ENCODE data around the gene NLN.

Gene NLN

GRCh38 chr5:65749221-65749844, 27.3 kb downstream of the NLN start:
- H3K4me3 ChIP-seq (ENCODE audit: control insufficient read depth, low read depth, low read length) = no peak overlapping the region
- no peak for DNase-seq (ENCODE audit: low read depth)
- TF ChIP-seq CTCF (IDR thresholded peaks at IDR 0.05; ENCODE audit: control insufficient read depth, insufficient read depth, low read depth, low read length, missing control alignments) = no peak

- no peak overlapping the region for H3K4me3 ChIP-seq (ENCODE audit: control insufficient read depth, low read depth, low read length)
- no peak for DNase-seq (ENCODE audit: low read depth)
- TF ChIP-seq CTCF (IDR thresholded peaks at IDR 0.05; ENCODE audit: control insufficient read depth, insufficient read depth, low read depth, low read length, missing control alignments) = no peak
These were observed 28.0 kb downstream of the NLN start for GRCh38 chr5:65749956-65750355.

GRCh38 chr5:65750938-65751337, 28.9 kb downstream of the NLN start:
- no peak for TF ChIP-seq CTCF (IDR thresholded peaks at IDR 0.05; ENCODE audit: control insufficient read depth, insufficient read depth, low read depth, low read length, missing control alignments)
- no peak overlapping the region for H3K4me3 ChIP-seq (ENCODE audit: control insufficient read depth, low read depth, low read length)
- DNase-seq (ENCODE audit: low read depth) = no peak

GRCh38 chr5:65753189-65753588, 31.2 kb downstream of the NLN start:
- no peak for TF ChIP-seq CTCF (IDR thresholded peaks at IDR 0.05; ENCODE audit: control insufficient read depth, insufficient read depth, low read depth, low read length, missing control alignments)
- no peak overlapping the region for H3K4me3 ChIP-seq (ENCODE audit: control insufficient read depth, low read depth, low read length)
- no peak for DNase-seq (ENCODE audit: low read depth)

GRCh38 chr5:65758546-65759144, 36.6 kb downstream of the NLN start:
- H3K4me3 ChIP-seq (ENCODE audit: control insufficient read depth, low read depth, low read length) = no peak overlapping the region
- no peak for DNase-seq (ENCODE audit: low read depth)
- no peak for TF ChIP-seq CTCF (IDR thresholded peaks at IDR 0.05; ENCODE audit: control insufficient read depth, insufficient read depth, low read depth, low read length, missing control alignments)

- peak; percentile 54 for TF ChIP-seq CTCF (IDR thresholded peaks at IDR 0.05; ENCODE audit: control insufficient read depth, insufficient read depth, low read depth, low read length, missing control alignments)
- H3K4me3 ChIP-seq (ENCODE audit: control insufficient read depth, low read depth, low read length) = no peak overlapping the region
- DNase-seq (ENCODE audit: low read depth) = peak; percentile 52
These were observed 38.7 kb downstream of the NLN start for GRCh38 chr5:65760504-65761275.
